Activated CD8-positive, alpha-beta memory T cell treated with anti-CD3 and anti-CD28 coated beads for 48 hours (primary cell): Measurements from ENCODE around the gene GRAP.
"Not testable (repeated sequence)": the region's sequence is repeated elsewhere in the genome, so short reads cannot be mapped to it uniquely, and the experiment has no call there.

ENCODE experiments used
- DNase-seq, 3 experiments: peaks; one replicate each; pipeline ENCODE4 v3.0.0-alpha.2; 2020; ENCODE audit warnings: low read depth in 2 of 3, low spot score in 2 of 3

Gene GRAP

DNA sequence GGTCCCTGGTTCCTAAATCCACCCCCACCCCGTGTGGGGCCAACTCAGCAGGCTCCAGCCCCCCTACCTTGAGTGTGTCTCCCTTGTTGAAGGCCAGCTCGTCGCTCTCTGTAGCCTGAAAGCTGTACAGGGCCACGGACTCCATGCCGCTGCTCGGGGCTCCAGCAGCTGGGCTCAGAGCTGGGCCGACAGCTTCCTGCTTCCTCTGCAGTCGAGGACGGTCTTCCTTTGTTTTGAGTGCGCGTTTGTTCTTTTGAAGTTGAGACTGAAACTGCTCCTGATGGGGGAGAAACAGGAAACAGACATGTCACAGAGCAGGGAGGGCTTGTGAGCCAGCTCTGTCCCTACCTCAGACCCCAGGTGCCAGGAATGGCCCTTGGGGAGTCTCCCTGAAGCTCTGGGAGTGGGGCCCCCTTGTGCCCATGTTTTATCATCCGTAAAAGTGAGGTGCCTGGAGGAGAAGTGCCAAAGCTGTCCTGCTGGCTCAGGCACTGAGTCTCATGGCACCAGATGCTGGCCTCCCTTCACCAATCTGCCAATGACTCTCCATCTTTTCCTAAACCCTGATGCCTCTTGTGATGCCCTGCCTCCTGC, at the start of gene GRAP:
Gene GRAP, minus strand, starts transcription at position 176 of the 594 bp plus-strand sequence. Its CDS starts 31 bp downstream, at position 145.
- DNase-seq: not testable (repeated sequence)

DNA sequence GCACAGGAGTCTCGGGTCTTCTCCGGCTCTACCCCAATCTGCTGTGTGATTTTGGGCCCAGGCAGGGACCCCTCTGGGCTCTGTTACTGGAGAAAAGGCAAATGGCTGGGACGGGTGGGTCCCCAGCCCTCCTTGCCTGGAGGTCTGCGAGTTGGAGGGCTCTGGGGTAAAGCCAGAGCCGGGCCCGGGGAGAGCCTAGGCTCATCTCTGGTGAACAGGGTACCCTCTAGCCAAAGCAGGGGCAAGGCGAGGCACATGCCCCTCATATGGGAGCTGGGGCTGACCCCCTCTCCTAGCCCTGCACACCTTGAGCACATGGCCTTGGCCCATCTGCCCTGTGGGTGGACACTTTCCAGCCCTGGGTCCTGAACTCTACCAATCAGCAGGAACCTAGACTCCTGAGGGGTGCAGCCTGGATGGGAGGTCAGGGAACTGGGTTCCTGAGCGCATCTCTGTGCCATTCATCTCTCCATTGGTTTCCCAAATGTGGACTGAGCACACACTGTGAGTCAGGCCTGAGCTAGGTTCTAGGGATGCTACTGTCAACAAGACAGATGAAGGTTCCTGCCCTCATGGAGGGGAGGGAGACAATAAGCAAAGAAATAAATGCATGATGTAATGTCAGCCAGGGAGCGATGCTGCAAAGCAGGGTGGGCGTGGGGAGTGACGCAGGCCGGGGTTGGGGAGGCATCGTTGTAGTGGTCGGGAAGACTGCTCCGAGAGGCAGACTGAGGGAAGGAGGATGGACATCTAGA, 47.1 kb upstream of the GRAP start:
- DNase-seq: not testable (repeated sequence)

DNA sequence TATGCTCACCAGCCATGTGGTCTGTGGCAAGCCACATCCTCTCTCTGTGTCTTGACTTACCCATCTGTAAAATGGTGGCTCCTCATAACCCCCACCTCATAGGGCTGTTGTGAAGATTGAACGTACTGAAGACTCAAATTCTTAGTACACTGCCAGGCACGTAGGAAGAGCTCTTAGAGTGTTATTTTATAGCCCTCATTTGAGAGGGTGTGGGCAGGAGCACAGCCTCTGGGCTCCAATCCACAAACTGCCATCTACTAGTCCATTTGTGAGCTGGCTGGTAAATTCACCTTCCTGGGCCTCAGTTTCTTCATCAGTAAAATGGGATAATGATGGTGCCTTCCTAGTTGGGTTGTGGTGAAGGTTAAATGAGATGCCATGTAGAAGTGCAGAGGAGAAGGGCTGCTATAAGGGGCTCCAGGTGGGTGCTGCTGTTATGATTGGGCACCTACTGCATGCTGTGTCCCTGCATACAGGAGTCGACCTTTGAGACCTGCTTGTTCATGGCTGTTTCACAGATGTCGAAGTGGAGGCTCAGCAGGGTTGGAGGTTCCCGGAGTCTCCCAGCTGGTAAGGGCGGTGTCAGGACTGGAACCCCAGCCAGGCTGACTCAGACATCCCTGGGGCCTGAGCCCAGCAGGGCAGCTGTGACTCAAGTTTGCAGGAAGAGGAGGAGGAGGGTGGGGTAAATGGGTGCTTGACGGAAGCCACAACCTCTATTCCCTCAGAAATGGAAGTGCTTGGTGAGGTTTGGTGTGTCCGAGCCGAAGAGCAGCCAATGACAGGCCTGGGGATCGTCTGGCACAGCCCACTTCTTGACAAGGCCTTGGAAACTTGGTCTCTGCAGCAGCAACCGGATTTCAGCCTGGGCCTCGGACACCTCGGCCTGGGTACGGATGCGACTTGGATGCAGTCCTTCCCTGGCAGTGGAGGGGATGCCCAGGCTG, 46.3 kb upstream of the GRAP start:
- DNase-seq: not testable (repeated sequence)

DNA sequence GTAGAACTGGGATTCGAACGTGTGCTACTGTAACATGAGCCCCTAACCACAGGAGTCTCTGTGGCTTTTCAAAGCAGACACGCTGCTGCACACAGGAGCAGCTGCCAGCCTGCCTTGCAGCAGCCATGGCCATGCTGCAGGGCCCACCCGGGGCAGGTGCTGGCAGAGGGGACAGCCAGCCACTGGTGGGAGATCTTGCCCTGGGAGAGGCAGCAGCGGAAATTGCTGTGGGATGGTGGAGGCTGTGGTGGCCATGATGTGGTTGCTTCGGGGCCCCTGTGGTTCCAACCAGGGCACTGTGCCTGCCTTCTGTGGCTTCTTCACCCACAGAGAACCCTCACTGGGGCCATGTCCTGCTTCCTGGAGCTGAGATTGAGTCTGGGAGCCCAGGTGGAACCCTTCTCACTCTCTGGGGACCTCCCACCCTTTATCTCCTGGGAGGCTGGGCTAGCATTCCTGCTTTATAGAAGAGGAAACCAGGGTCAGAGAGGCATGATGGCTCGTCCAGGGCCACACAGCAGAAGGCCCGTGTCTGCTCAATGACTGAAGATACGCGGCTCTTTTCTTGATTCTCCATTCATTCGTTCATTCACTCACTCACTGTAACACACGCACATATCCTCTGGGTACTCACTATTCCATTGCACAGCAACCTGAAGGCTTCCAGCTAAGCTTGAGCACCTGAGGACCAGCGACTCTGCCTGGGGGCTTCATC, 43.5 kb upstream of the GRAP start:
- not testable (repeated sequence) for DNase-seq

DNA sequence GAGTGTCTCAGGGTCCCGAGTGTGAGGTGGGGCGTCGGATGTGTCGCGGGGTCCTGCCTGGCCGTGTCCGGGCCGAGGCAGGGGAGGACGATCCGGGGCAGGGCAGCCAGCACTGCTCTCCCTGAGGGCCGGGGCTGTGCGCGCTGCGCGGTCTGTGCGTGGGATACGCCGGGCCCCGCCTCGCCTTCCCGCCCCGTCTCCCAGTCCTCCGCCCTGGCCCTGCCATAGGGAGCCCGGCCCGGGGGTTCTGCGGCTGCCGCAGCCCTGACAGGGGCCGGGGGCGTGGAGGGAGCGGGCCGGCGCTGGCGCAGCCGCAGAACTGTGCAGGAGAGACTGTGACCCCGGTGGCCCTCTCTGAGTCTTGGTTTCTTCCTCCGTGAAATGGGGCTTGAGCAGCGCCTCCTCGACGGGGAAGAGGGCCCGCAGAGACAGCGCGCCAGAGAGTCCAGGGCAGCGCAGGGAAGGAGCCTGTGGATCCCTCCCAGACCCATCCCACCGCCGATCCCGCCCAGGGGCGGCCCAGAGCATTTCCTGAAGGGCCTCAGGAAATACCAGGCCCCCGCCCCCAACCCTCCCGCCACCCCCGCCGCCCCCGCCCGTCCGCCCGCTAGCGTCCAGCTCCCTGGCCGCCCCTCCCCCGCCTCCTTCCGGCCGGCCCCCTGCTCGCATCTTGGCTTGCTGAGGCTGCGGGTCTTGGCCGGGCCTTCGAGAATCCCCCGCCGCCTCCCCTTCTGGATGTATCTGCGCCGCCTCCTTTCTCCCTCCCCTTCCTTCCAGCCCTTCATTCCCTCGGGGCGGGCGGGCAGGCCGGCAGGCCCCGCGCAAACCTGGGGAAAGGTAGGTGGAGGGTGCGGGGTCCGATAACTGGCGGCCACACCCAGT, 42.3 kb upstream of the GRAP start:
- DNase-seq: not testable (repeated sequence)

DNA sequence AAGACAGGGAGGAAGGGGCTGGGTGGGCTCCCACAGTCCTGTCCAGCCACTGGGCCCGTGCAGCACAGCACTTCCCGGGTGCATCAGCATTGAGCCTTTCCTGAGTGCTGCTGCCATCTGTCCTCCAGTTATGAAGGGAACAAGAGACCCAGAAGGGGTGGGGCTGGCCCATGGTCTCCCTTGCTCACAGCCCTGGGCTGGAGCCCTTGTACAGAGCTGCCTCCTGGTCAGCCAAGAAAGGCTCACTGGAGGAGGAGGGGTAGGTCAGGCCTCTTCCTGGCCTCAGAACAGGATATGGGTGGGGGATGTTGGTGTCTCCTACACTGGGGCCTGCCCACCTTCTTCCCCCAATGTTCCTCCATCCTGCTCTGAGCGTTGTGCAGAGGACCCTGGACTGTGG, 30.6 kb upstream of the GRAP start:
- DNase-seq: not testable (repeated sequence)

DNA sequence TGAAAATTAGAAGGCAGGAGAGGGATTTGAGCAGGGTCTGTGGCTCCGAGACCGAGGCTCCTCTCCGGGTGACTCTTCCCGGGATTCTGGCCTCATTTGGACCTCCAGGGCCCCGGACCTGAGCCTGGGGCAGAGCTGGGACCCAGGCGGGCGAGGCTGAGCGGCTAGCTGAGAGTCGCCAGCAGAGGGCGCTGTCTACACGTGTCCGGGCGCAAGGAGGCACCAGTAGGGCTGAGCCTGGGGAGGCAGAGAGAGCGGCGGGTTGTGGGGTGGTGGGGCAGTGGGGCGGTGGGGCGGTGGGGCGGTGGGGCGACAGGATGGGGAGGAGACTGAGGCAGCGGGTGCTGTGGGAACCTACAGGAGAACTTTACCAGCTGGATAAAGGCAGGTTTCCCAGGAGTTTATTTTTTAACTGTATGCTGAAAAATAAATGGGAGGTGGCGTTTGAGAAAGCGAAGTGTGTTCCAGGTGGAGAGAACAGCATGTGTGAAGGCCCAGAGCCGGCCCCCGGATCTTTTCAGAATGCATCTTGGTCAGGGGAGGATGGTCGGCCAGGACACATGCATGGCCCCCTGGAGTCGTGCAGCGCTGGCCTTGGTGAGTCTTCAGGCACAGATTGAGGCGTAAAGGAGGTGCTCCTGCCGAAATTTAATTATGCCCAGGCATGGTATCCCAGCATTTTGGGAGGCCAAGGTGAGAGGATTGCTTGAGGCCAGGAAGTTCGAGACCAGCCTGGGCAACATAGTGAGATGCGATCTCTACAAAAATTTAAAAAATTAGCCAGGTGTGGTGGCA, 29.8 kb upstream of the GRAP start:
- DNase-seq: not testable (repeated sequence)

DNA sequence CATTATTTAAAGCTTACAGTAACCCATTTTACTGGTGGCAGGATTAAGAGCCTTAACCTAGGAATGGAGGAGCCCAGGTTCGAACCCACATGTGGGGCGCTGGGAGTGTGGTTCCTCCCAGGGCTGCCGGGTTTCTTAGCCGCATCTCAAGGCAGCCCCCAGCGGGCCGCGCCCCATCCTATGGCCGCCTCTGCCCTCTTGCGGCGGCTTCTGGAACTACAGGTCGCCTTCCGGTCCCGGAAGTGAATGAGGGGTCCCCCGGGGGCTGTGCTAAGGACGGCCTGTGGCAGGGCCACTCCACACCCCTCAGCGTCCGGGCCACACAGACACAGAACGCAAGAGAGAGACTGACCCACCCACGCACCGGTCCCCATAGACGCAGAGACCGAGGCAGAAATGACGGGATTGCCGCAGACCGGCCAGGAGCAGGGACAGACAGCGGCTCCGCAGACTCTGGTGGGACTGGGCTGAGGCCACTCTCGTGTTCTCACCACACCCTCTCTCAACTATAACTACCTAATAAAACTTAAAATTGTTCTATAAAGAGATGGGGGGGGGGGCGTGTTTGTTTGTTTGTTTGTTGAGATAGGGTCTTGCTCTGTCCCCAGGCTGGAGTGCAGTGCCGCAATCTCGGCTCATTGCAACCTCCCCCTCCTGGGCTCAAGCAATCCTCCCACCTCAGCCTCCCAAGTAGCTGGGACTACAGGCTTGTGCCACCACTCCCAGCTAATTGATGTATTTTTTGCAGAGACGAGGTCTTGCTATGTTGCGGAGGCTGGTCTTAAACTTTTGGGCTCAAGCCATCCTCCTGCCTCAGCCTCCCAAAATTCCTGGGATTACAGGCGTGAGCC, 23.8 kb upstream of the GRAP start:
- not testable (repeated sequence) for DNase-seq

DNA sequence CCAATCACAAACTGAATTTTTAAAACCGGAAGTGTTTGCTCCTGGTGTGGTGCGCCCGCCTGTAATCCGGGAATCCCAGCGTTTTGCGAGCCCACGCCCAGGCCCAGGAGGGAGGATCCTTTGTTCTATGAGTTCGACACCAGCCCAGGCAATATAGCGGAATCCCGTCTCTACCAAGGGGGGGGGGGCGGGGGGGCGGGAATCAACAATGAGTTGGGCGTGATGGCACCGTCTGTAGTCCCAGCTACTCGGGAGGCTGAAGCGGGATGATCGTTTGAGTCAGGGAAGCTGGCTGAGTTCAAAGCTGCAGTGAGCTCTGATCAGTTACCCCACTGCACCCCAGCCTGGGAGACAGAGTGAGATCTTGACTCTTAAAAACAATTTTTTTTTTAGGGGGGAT, 17.6 kb upstream of the GRAP start:
- not testable (repeated sequence) for DNase-seq

DNA sequence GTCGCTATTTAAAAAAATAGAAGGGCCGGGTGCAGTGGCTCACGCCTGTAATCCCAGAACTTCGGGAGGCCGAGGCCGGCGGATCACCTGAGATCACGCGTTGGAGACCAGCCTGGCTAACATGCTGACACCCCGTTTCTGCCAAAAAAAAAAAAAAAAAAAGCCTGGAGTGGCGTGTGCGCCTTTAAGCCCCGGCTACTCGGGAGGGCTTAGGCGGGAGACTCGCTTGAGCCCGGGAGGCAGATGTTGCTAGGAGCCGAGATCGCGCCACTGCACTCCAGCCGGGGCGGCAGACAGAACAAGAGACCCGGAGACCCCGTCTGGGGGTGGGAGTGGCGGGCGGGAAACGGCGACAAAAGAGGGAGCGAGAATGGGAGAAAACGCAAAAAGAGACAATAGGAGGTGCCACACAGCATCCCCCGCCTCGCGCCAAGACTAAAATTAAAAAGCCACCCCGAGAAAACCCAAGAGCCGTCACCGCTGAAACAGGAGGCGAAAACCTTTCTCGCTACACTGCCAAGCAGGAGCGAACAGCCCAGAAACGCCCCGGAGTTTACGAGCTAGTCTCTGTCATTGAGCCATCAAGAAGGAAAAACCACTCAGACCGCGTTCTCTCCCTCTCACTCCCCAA, 16.7 kb upstream of the GRAP start:
- DNase-seq: peak; percentile 59 to 78 (median 62)

DNA sequence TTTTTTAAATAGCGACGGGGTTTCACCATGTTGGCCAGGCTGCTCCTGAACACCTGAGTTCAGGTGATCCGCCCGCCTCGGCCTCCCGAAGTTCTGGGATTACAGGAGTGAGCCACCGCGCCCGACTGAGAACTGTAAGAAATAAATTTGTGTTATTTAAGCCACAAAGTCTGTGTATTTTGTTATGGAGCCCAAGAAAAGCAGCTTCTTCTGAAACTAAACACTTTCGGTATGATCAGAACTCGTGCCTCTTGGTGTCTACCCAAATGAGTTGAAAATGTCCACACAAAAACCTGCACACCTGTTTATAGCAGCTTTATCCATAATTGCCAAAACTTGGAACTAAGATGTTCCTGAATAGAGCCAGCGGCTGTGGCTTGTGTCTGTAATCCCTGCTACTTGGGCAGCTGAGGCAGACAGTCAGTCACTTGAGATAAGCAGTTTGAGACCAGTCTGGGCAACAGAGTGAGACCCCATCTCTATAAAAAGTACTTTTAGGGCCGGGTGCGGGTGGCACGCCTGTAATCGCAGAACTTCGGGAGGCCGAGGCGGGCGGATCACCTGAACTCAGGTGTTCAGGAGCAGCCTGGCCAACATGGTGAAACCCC, 16.1 kb upstream of the GRAP start:
- DNase-seq: not testable (repeated sequence)

DNA sequence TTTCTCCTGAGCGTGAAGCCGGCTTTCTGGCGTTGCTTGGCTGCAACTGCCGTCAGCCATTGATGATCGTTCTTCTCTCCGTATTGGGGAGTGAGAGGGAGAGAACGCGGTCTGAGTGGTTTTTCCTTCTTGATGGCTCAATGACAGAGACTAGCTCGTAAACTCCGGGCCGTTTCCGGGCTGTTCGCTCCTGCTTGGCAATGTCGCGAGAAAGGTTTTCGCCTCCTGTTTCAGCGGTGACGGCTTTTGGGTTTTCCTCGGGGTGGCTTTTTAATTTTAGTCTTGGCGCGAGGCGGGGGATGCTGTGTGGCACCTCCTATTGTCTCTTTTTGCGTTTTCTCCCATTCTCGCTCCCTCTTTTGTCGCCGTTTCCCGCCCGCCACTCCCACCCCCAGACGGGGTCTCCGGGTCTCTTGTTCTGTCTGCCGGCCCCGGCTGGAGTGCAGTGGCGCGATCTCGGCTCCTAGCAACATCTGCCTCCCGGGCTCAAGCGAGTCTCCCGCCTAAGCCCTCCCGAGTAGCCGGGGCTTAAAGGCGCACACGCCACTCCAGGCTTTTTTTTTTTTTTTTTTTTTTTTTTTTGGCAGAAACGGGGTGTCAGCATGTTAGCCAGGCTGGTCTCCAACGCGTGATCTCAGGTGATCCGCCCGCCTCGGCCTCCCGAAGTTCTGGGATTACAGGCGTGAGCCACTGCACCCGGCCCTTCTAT, 15.4 kb upstream of the GRAP start:
- peak in 2 of 3 experiments; percentile 91 to 94 for DNase-seq

DNA sequence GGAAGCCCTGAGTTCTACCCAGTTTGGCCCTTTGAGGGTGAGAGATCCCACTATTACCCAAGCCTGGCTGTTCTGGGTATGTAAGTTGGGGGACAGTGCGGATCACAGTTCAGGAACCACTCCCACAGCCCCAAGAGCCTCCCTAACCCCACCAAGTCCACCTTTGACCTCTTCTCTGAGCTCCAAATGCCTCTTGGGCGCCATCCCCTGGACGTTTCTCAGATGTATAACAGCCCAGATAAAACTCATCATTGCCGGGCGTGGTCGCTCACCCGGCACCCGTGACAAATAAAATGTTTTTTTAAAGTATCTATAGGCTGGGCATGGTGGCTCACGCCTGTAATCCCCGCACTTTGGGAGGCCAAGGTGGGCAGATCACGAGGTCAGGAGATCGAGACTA, 8.7 kb upstream of the GRAP start:
- DNase-seq: not testable (repeated sequence)

DNA sequence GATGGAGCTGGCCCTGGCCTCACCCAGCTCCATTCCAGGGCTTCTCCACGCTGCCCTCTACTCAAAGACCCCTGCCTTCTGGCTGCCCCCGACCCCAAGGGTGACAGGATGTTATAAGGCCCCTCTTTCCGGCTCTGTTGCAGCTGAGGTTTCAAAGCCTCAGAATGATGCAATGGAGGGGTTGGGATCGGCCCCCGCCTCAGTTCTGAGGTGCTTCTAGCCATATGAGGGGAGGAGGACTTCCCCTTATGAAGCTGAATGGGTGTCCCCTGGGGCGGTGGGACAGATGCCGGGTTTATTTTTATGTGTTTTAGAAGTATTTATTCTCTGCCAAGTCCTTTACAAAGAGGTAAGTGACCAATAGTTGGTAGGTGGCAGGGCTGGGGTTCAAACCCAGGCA, 2.1 kb upstream of the GRAP start:
- DNase-seq: not testable (repeated sequence)

DNA sequence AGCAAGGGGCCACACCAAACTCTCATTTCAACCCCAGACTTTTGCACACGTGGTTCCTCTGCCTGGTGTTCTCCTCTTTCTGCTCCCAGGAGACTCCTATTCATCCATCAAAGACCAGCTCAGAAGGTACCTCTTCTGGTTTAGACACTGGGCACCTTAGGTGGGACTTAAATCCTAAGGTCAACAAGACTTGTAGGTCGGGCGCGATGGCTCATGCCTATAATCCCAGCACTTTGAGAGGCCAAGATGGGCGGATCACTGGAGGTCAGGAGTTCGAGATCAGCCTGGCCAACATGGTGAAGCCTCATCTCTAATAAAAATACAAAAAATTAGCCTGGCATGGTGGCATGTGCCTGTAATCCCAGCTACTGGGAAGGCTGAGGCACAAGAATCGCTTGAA, 753 bp upstream of the GRAP start:
- not testable (repeated sequence) for DNase-seq

DNA sequence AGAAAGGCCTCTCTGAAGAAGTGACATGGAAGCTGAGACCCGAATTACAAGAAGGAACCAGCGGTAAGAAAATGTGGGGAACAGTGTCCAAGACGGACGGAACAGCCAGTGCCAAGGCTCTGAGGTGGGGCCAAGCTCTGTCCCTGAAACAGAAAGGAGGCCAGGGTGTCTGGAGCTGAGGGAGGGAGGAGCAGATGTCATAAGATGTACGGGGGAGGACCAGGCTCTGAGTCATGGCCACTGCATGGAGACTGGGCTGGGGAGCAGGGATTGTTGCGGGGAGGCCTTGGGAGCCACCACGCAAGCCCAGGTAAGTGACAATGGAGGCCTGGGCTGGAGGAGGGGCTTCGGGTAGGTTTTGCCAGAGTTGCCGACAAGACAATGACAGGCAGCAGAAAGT, 2.1 kb downstream of the GRAP start:
- DNase-seq: not testable (repeated sequence)

DNA sequence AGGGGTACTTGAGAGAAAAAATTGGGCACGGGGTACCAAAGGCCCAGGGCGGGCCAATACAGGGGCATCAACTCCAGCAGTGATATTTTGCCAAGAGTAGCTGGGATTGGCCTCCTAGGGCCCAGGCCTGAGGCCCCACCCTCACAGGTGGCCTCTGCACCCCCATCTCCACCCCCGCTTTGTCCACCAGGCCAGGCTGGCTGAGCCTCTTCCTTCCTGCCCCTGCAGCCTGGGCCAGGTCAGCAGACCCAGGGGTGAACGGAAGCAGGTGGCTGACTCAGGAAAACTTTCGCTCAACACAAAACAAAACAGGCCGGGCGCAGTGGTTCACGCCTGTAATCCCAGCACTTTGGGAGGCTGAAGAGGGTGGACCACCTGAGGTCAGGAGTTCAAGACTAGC, 3.7 kb downstream of the GRAP start:
- DNase-seq: not testable (repeated sequence)
